HepG2 (cell line): ENCODE results near the gene RPLP2. TPM values are rescaled to one million over a fixed set of nuclear protein-coding genes. Genes with fewer than 3 reads are reported as not detected.
A peak's percentile ranks its signal among the peaks of the same experiment; 100 is the strongest.

Experiments used
- AGO2 ChIP-seq: fragments of 200-400 bp; formaldehyde crosslinking; optimal IDR thresholded peaks from 2 replicates; pipeline ENCODE3; 2017; ENCODE audit warnings: mild to moderate bottlenecking, low read depth, low read length, moderate library complexity
- DNMT1 ChIP-seq: sonication (generic); formaldehyde crosslinking; IDR thresholded peaks from 2 replicates; pipeline ENCODE4 v1.5.1; 2020; ENCODE audit warnings: mild to moderate bottlenecking, missing genetic modification reagents
- HNRNPL ChIP-seq: fragments of 200-400 bp; formaldehyde crosslinking; IDR thresholded peaks from 2 replicates; pipeline ENCODE4 v1.6.1; 2017; ENCODE audit warnings: mild to moderate bottlenecking, low read depth, low read length
- ZFP36L2 ChIP-seq: sonication (generic); formaldehyde crosslinking; IDR thresholded peaks from 2 replicates; pipeline ENCODE4 v1.4.0; 2020; ENCODE audit warnings: missing genetic modification reagents
- ZNF225 ChIP-seq: sonication (generic); formaldehyde crosslinking; IDR thresholded peaks from 2 replicates; pipeline ENCODE4 v1.4.0; 2020; ENCODE audit warnings: mild to moderate bottlenecking, missing genetic modification reagents
- ZNF761 ChIP-seq: sonication (generic); formaldehyde crosslinking; conservative IDR thresholded peaks from 2 replicates; pipeline ENCODE4 v1.4.0; 2020; ENCODE audit warnings: mild to moderate bottlenecking, missing genetic modification reagents
- polyA plus RNA-seq, 8 experiments: library from polyadenylated mRNA; depleted of rRNA in 3 of 8; stranded (reverse) in 7 of 8; unstranded in 1 of 8; fragments of >200 nt; fragmentation: Illumina TruSeq in 4 of 8; extraction: Trizol in 4 of 8; gene quantifications; 2 replicates each; pipeline versions ENCODE4 v1.2.1 to v1.2.3, GENCODE V29; 2011 to 2016; ENCODE audit warnings: low read depth in 4 of 8, missing spikeins in 1 of 8, mixed read lengths in 1 of 8; ENCODE audit not compliant: insufficient read depth in 1 of 8
- total RNA-seq, 5 experiments: library from RNA; depleted of rRNA; stranded (reverse); fragments of >200 nt; fragmentation: Illumina TruSeq; extraction: Trizol; gene quantifications; 2 replicates each; pipeline ENCODE4 v1.2.3, GENCODE V29; 2016; ENCODE audit warnings: low read depth in 1 of 5
- TF ChIP-seq, protein P1 (sequence below), 2 experiments: sonication (generic) in 1 of 2; formaldehyde crosslinking in 1 of 2; IDR thresholded peaks; 2 replicates each; pipeline versions ENCODE4 v1.6.1 to v1.9.0; 2014 to 2022; ENCODE audit warnings: antibody characterized with exemption in 1 of 2, borderline replicate concordance in 1 of 2, inconsistent platforms in 1 of 2, low read depth in 1 of 2, missing genetic modification reagents in 1 of 2
- TF ChIP-seq, protein P2 (sequence below): sonication (generic); formaldehyde crosslinking; IDR thresholded peaks from 2 replicates; pipeline ENCODE4 v1.8.1; 2022; ENCODE audit warnings: low read depth, mild to moderate bottlenecking, missing genetic modification reagents
- TF ChIP-seq, protein P3 (sequence below): sonication (generic); formaldehyde crosslinking; IDR thresholded peaks from 2 replicates; pipeline ENCODE4 v1.4.0; 2020; ENCODE audit warnings: missing genetic modification reagents; ENCODE audit errors: not compliant biosample characterization
- TF ChIP-seq, protein P4 (sequence below): sonication (generic); formaldehyde crosslinking; IDR thresholded peaks from 2 replicates; pipeline ENCODE4 v1.4.0; 2020; ENCODE audit warnings: missing genetic modification reagents
- TF ChIP-seq, protein P5 (sequence below): sonication (generic); formaldehyde crosslinking; IDR thresholded peaks from 2 replicates; pipeline ENCODE4 v1.4.0; 2020; ENCODE audit warnings: mild to moderate bottlenecking, missing genetic modification reagents

Gene RPLP2
- total and polyA plus RNA-seq, 2 of the 13 experiments (the other 11 are each of a cell fraction or from before 2014, with no cell fraction given): 978 to 2,106 TPM

DNA sequence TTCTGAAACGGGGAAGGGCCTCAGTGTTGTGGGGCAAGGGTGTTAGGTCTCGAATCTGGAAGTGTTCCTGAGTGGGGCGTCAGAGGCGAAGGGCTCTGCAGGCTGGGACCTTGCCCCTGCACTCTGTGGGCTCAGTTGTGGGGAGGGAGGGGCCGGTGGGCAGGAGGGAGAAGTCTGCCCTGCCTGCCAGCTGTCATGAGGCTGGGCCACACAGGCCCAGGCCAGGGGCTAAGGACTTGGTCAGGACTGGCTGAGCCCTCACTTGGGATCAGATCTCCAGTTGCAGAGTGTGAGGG is 18.1 kb downstream of the RPLP2 start, which contains the start of gene CRACR2B (continued):
- TF ChIP-seq, protein P1, sequence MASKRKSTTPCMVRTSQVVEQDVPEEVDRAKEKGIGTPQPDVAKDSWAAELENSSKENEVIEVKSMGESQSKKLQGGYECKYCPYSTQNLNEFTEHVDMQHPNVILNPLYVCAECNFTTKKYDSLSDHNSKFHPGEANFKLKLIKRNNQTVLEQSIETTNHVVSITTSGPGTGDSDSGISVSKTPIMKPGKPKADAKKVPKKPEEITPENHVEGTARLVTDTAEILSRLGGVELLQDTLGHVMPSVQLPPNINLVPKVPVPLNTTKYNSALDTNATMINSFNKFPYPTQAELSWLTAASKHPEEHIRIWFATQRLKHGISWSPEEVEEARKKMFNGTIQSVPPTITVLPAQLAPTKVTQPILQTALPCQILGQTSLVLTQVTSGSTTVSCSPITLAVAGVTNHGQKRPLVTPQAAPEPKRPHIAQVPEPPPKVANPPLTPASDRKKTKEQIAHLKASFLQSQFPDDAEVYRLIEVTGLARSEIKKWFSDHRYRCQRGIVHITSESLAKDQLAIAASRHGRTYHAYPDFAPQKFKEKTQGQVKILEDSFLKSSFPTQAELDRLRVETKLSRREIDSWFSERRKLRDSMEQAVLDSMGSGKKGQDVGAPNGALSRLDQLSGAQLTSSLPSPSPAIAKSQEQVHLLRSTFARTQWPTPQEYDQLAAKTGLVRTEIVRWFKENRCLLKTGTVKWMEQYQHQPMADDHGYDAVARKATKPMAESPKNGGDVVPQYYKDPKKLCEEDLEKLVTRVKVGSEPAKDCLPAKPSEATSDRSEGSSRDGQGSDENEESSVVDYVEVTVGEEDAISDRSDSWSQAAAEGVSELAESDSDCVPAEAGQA (IDR thresholded peaks at IDR 0.05; ENCODE audit: low read depth): no peak
- TF ChIP-seq, protein P1 (CRISPR knock-in tag; IDR thresholded peaks at IDR 0.05; ENCODE audit: borderline replicate concordance): no peak
- TF ChIP-seq ZFP36L2 (CRISPR knock-in tag) (no peak), HNRNPL (0 out of 2 replicates have a peak, but pooled peaks have one; percentile 32), ZNF761 (CRISPR knock-in tag) (no peak), ZNF225 (CRISPR knock-in tag) (0 out of 2 replicates have a peak, but pooled peaks have one; percentile 14), AGO2 (no peak), DNMT1 (CRISPR knock-in tag) (no peak)
- TF ChIP-seq, protein P2, sequence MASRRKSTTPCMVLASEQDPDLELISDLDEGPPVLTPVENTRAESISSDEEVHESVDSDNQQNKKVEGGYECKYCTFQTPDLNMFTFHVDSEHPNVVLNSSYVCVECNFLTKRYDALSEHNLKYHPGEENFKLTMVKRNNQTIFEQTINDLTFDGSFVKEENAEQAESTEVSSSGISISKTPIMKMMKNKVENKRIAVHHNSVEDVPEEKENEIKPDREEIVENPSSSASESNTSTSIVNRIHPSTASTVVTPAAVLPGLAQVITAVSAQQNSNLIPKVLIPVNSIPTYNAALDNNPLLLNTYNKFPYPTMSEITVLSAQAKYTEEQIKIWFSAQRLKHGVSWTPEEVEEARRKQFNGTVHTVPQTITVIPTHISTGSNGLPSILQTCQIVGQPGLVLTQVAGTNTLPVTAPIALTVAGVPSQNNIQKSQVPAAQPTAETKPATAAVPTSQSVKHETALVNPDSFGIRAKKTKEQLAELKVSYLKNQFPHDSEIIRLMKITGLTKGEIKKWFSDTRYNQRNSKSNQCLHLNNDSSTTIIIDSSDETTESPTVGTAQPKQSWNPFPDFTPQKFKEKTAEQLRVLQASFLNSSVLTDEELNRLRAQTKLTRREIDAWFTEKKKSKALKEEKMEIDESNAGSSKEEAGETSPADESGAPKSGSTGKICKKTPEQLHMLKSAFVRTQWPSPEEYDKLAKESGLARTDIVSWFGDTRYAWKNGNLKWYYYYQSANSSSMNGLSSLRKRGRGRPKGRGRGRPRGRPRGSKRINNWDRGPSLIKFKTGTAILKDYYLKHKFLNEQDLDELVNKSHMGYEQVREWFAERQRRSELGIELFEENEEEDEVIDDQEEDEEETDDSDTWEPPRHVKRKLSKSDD (CRISPR knock-in tag): no peak
- TF ChIP-seq, protein P3, sequence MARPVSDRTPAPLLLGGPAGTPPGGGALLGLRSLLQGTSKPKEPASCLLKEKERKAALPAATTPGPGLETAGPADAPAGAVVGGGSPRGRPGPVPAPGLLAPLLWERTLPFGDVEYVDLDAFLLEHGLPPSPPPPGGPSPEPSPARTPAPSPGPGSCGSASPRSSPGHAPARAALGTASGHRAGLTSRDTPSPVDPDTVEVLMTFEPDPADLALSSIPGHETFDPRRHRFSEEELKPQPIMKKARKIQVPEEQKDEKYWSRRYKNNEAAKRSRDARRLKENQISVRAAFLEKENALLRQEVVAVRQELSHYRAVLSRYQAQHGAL (CRISPR knock-in tag): no peak
- TF ChIP-seq, protein P4, sequence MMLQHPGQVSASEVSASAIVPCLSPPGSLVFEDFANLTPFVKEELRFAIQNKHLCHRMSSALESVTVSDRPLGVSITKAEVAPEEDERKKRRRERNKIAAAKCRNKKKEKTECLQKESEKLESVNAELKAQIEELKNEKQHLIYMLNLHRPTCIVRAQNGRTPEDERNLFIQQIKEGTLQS (CRISPR knock-in tag): no peak
- TF ChIP-seq, protein P5, sequence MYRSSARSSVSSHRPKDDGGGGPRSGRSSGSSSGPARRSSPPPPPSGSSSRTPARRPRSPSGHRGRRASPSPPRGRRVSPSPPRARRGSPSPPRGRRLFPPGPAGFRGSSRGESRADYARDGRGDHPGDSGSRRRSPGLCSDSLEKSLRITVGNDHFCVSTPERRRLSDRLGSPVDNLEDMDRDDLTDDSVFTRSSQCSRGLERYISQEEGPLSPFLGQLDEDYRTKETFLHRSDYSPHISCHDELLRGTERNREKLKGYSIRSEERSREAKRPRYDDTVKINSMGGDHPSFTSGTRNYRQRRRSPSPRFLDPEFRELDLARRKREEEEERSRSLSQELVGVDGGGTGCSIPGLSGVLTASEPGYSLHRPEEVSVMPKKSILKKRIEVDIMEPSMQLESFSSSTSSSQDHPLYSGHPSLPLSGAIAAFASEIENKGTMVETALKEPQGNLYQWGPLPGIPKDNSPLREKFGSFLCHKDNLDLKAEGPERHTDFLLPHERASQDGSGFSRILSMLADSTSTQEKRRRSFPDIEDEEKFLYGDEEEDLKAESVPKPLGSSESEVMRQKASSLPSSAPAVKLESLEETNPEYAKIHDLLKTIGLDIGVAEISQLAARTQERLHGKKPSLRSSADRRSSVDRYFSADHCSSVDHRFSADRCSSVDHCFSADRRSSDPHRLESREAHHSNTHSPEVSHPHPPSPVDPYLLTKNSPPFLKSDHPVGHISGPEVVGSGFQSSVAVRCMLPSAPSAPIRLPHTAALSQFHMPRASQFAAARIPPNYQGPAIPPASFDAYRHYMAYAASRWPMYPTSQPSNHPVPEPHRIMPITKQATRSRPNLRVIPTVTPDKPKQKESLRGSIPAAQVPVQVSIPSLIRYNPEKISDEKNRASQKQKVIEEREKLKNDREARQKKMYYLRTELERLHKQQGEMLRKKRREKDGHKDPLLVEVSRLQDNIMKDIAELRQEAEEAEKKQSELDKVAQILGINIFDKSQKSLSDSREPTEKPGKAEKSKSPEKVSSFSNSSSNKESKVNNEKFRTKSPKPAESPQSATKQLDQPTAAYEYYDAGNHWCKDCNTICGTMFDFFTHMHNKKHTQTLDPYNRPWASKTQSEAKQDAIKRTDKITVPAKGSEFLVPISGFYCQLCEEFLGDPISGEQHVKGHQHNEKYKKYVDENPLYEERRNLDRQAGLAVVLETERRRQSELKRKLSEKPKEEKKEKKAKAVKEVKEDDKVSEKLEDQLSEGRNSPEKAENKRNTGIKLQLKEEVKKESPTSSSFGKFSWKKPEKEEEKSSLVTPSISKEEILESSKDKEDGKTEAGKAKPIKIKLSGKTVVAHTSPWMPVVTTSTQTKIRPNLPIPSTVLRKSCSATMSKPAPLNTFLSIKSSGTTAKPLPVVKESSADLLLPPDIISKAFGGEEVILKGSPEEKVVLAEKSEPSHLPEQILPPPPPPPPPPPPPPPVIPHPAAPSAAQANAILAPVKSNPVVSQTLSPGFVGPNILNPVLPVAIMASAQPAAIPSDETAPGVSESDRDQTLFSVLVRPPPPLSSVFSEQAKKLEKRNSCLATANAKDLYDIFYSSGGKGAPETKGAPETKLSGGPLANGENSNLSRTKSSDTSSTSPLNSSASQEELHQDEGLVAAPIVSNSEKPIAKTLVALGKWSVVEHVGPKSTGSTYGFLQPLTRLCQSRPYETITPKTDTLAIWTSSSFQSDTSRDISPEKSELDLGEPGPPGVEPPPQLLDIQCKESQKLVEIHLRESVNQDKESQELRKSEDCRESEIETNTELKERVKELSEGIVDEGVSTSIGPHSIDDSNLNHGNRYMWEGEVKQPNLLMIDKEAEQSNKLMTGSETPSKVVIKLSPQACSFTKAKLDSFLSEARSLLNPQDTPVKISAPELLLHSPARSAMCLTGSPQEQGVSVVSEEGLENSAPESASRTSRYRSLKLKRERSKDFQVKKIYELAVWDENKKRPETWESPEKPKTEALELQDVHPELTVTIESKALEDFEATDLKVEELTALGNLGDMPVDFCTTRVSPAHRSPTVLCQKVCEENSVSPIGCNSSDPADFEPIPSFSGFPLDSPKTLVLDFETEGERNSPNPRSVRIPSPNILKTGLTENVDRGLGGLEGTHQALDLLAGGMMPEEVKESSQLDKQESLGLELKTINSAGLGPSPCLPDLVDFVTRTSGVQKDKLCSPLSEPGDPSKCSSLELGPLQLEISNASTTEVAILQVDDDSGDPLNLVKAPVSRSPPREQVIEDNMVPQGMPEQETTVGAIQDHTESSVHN: no peak
